Loucy (cell line): Measurements from ENCODE around the gene TSGA10.
"Not testable (repeated sequence)": the region's sequence is repeated elsewhere in the genome, so short reads cannot be mapped to it uniquely, and the experiment has no call there.

Experiments used
- H2AFZ ChIP-seq: fragments of 200-600 bp; sonication (generic); 2 replicates; pipeline ENCODE4 v1.6.0; 2016; ENCODE audit warnings: antibody characterized with exemption, mild to moderate bottlenecking, low read length, moderate library complexity
- H3F3A ChIP-seq: fragments of 200-600 bp; 2 replicates; pipeline ENCODE4 v1.6.0; 2016; ENCODE audit warnings: antibody characterized with exemption, low read depth, mild to moderate bottlenecking
- H3K27me3 ChIP-seq: fragments of 200-600 bp; sonication (generic); 2 replicates; pipeline ENCODE4 v1.6.1; 2014; ENCODE audit warnings: low read length, mild to moderate bottlenecking; ENCODE audit not compliant: insufficient read depth, poor library complexity, severe bottlenecking
- H3K36me3 ChIP-seq: fragments of 200-600 bp; sonication (generic); 2 replicates; pipeline ENCODE4 v1.6.1; 2016; ENCODE audit warnings: low read length; ENCODE audit not compliant: insufficient read depth
- H3K4me1 ChIP-seq: fragments of 200-600 bp; sonication (generic); 2 replicates; pipeline ENCODE4 v1.5.1; 2014; ENCODE audit warnings: low read length, mild to moderate bottlenecking; ENCODE audit not compliant: insufficient read depth, poor library complexity, severe bottlenecking
- H3K4me2 ChIP-seq: fragments of 200-600 bp; sonication (generic); 2 replicates; pipeline ENCODE4 v1.6.0; 2014; ENCODE audit warnings: antibody characterized with exemption, low read length, low read depth, mild to moderate bottlenecking; ENCODE audit not compliant: poor library complexity, severe bottlenecking
- H3K4me3 ChIP-seq: fragments of 200-600 bp; sonication (generic); 2 replicates; pipeline ENCODE4 v1.5.1; 2014; ENCODE audit warnings: low read length, mild to moderate bottlenecking, mixed read lengths; ENCODE audit not compliant: poor library complexity, severe bottlenecking
- H3K79me2 ChIP-seq: fragments of 200-600 bp; sonication (generic); 2 replicates; pipeline ENCODE4 v1.6.1; 2014; ENCODE audit warnings: low read length; ENCODE audit not compliant: insufficient read depth
- H3K9ac ChIP-seq: fragments of 200-600 bp; sonication (generic); 2 replicates; pipeline ENCODE4 v1.6.0; 2014; ENCODE audit warnings: mild to moderate bottlenecking, low read depth, low read length, moderate library complexity; ENCODE audit not compliant: poor library complexity, severe bottlenecking
- H3K9me2 ChIP-seq: fragments of 200-600 bp; sonication (generic); replicated peaks from 2 replicates; pipeline ENCODE4 v1.6.1; 2016; ENCODE audit warnings: low read depth, low read length, mixed read lengths
- H3K9me3 ChIP-seq: fragments of 200-600 bp; sonication (generic); 2 replicates; pipeline ENCODE4 v1.6.1; 2014; ENCODE audit warnings: mild to moderate bottlenecking, antibody characterized with exemption, low read length, low read depth; ENCODE audit not compliant: insufficient read depth
- H4K20me1 ChIP-seq: fragments of 200-600 bp; sonication (generic); 2 replicates; pipeline ENCODE4 v1.6.0; 2014; ENCODE audit warnings: antibody characterized with exemption, low read length, mild to moderate bottlenecking; ENCODE audit not compliant: insufficient read depth, poor library complexity, severe bottlenecking
- CTCF ChIP-seq: fragments of 200-600 bp; sonication (generic); conservative IDR thresholded peaks from 2 replicates; pipeline ENCODE4 v1.5.1; 2014; ENCODE audit warnings: mild to moderate bottlenecking, antibody characterized with exemption, low read length
- EZH2phosphoT487 ChIP-seq: fragments of 200-600 bp; IDR thresholded peaks from 2 replicates; pipeline ENCODE4 v1.6.1; 2018; ENCODE audit warnings: antibody characterized with exemption, mild to moderate bottlenecking, moderate library complexity, borderline replicate concordance

TSGA10 gene

GRCh38 chr2:99140860-99141109, 14.0 kb downstream of the TSGA10 start:
- H3K9me2 ChIP-seq: no peaks in the 10 kb centered on the region
- H2AFZ ChIP-seq: peak overlapping the region; percentile 99
- TF ChIP-seq CTCF (no peak), EZH2phosphoT487 (no peak)

GRCh38 chr2:99140056-99140859, 14.5 kb downstream of the TSGA10 start:
- no peaks in the 10 kb centered on the region for H3F3A ChIP-seq
- no peaks in the 10 kb centered on the region for H3K27me3 ChIP-seq
- TF ChIP-seq CTCF (no peak), EZH2phosphoT487 (no peak)
- H3K4me2 ChIP-seq: peak overlapping the region; percentile 95
- H3K9me3 ChIP-seq: no peaks in the 10 kb centered on the region
- H3K9me2 ChIP-seq: no peaks in the 10 kb centered on the region
- no peaks in the 10 kb centered on the region for H3K79me2 ChIP-seq
- no peaks in the 10 kb centered on the region for H3K36me3 ChIP-seq
- H3K4me3 ChIP-seq: peak overlapping the region; percentile 90
- H4K20me1 ChIP-seq: no peaks in the 10 kb centered on the region
- peak overlapping the region; percentile 99 for H2AFZ ChIP-seq
- H3K9ac ChIP-seq: peak overlapping the region; percentile 73
- H3K4me1 ChIP-seq: peaks cover 12% of the 10 kb centered on the region

More at GRCh38 chr2:99140860-99141109, 14.0 kb downstream of the TSGA10 start:
- H3K4me3 ChIP-seq: peak overlapping the region; percentile 90
- peaks cover 12% of the 10 kb centered on the region for H3K4me1 ChIP-seq
- H4K20me1 ChIP-seq: no peaks in the 10 kb centered on the region
- no peaks in the 10 kb centered on the region for H3K9me3 ChIP-seq
- H3K9ac ChIP-seq: peak overlapping the region; percentile 73
- no peaks in the 10 kb centered on the region for H3K79me2 ChIP-seq
- H3K4me2 ChIP-seq: peak overlapping the region; percentile 95
- H3K27me3 ChIP-seq: no peaks in the 10 kb centered on the region
- H3F3A ChIP-seq: no peaks in the 10 kb centered on the region
- H3K36me3 ChIP-seq: no peaks in the 10 kb centered on the region

GRCh38 chr2:99139003-99139402, 15.7 kb downstream of the TSGA10 start:
- Histone ChIP-seq H3K9me3 (no peaks in the 10 kb centered on the region), H3K27me3 (no peaks in the 10 kb centered on the region), H3F3A (no peaks in the 10 kb centered on the region), H3K4me2 (no peak overlapping the region), H2AFZ (no peak overlapping the region), H3K79me2 (no peaks in the 10 kb centered on the region), H3K9me2 (no peaks in the 10 kb centered on the region), H3K36me3 (no peaks in the 10 kb centered on the region), H3K9ac (no peak overlapping the region), H3K4me1 (peaks cover 12% of the 10 kb centered on the region), H4K20me1 (no peaks in the 10 kb centered on the region), H3K4me3 (no peak overlapping the region)
- TF ChIP-seq CTCF (no peak), EZH2phosphoT487 (no peak)

GRCh38 chr2:99135044-99135556, 19.6 kb downstream of the TSGA10 start:
- not testable (repeated sequence) for H3K79me2 ChIP-seq, H3K9me2 ChIP-seq, H4K20me1 ChIP-seq, H3K9me3 ChIP-seq, H3K36me3 ChIP-seq, H3K27me3 ChIP-seq, H3K4me3 ChIP-seq, H2AFZ ChIP-seq, H3K4me1 ChIP-seq, H3F3A ChIP-seq, H3K4me2 ChIP-seq, H3K9ac ChIP-seq
